Gastrocnemius medialis (tissue), 4 donors: ENCODE data around the gene MAP3K19. TPM values are rescaled to one million over a fixed set of nuclear protein-coding genes. Genes with fewer than 3 reads are reported as not detected.

ENCODE experiments used
- ATAC-seq, 2 donors: fragments of 150-250 bp; one replicate each; pipeline ENCODE4 v1.9.1; 2016
- DNase-seq, 2 donors: peaks; one replicate each; pipeline ENCODE4 v3.0.0-alpha.2; 2019
- H3K27ac ChIP-seq, 4 donors: fragments of 200-600 bp; sonication (generic); 1 replicate in 1 of 4; 2 replicates in 3 of 4; pipeline ENCODE4 v1.5.1; 2016 to 2018; ENCODE audit warnings: mild to moderate bottlenecking in 2 of 4, moderate library complexity in 1 of 4
- H3K27me3 ChIP-seq, 3 donors: fragments of 200-600 bp; sonication (generic) in 2 of 3; 1 replicate in 1 of 3; 2 replicates in 2 of 3; pipeline versions ENCODE4 v1.5.1 to v1.6.0; 2016 to 2019; ENCODE audit warnings: mild to moderate bottlenecking in 1 of 3, moderate library complexity in 1 of 3
- H3K36me3 ChIP-seq, 2 donors: fragments of 200-600 bp; sonication (generic) in 1 of 2; one replicate each; pipeline ENCODE4 v1.5.1; 2017 to 2018
- H3K4me1 ChIP-seq, 2 donors: fragments of 200-600 bp; sonication (generic) in 1 of 2; one replicate each; pipeline ENCODE4 v1.5.1; 2016 to 2017; ENCODE audit warnings: mild to moderate bottlenecking in 2 of 2
- H3K4me3 ChIP-seq, 4 donors: fragments of 200-600 bp; sonication (generic) in 3 of 4; 1 replicate in 1 of 4; 2 replicates in 3 of 4; pipeline ENCODE4 v1.5.1; 2016 to 2019; ENCODE audit warnings: mild to moderate bottlenecking in 2 of 4
- H3K9me3 ChIP-seq, 3 donors: fragments of 200-600 bp; sonication (generic) in 2 of 3; 1 replicate in 1 of 3; 2 replicates in 2 of 3; pipeline ENCODE4 v1.5.1; 2016 to 2019
- CTCF ChIP-seq, 5 experiments: fragments of 450-650 bp in 3 of 5; fragments of 200-600 bp in 2 of 5; sonication (generic) in 2 of 5; IDR thresholded peaks in 4 of 5; conservative IDR thresholded peaks in 1 of 5; 1 replicate in 4 of 5; 2 replicates in 1 of 5; pipeline ENCODE4 v1.5.1; 2016 to 2019; ENCODE audit warnings: antibody characterized with exemption in 5 of 5, mild to moderate bottlenecking in 3 of 5, moderate library complexity in 3 of 5
- POLR2A ChIP-seq, 2 donors: fragments of 450-650 bp; IDR thresholded peaks; one replicate each; pipeline ENCODE4 v1.6.1; 2017; ENCODE audit warnings: antibody characterized with exemption in 2 of 2, mild to moderate bottlenecking in 2 of 2, moderate library complexity in 2 of 2
- in situ Hi-C, 4 donors: fragments of 200-750 bp; cut with MboI; loops; one replicate each; pipeline versions ENCODE4 v1.15.0 to v1.8.0; 2017; ENCODE audit warnings: low sequenced_read_pairs in 4 of 4
- intact Hi-C: fragments of 100-400 bp; cut with DNase I; formaldehyde crosslinking; loops from one replicate; pipeline ENCODE4 v1.15.1; 2023; ENCODE audit warnings: low total_unique reads
- total RNA-seq, 4 donors: library from RNA; depleted of rRNA; stranded (reverse); fragments of >200 nt; gene quantifications; one replicate each; pipeline versions ENCODE4 v1.1.0 to v1.2.3, GENCODE V29; 2016

The MAP3K19 gene
- total RNA-seq, 4 donors from 2014 or later, result not detected

- Histone ChIP-seq H3K4me3 (no peak overlapping the region), H3K27me3 (no peaks in the 10 kb centered on the region), H3K27ac (no peak overlapping the region), H3K36me3 (peaks cover 0 to 64% of the 10 kb centered on the region in 2 donors), H3K9me3 (no peaks in the 10 kb centered on the region), H3K4me1 (no peaks in the 10 kb centered on the region)
- no peak for DNase-seq
- ATAC-seq, result no peak
- intact Hi-C loops (no loop called here), in situ Hi-C loops (no loop called here)
- TF ChIP-seq CTCF (IDR thresholded peaks at IDR 0.05 in 4 of 5, conservative IDR thresholded peaks at IDR 0.05 in 1 of 5) (no peak), POLR2A (IDR thresholded peaks at IDR 0.05) (no peak)
These were observed 91.5 kb downstream of the MAP3K19 start for GRCh38 chr2:134955744-134956143.

- TF ChIP-seq CTCF (IDR thresholded peaks at IDR 0.05 in 4 of 5, conservative IDR thresholded peaks at IDR 0.05 in 1 of 5) (no peak), POLR2A (IDR thresholded peaks at IDR 0.05) (no peak)
- Histone ChIP-seq H3K4me3 (no peak overlapping the region), H3K27ac (no peak overlapping the region), H3K9me3 (no peaks in the 10 kb centered on the region), H3K4me1 (no peaks in the 10 kb centered on the region), H3K36me3 (peaks cover 0 to 81% of the 10 kb centered on the region in 2 donors), H3K27me3 (no peaks in the 10 kb centered on the region)
- in situ Hi-C loops (no loop called here), intact Hi-C loops (no loop called here)
- DNase-seq (no peak), ATAC-seq (no peak)
These were observed 93.2 kb downstream of the MAP3K19 start for GRCh38 chr2:134954065-134954464.

DNA sequence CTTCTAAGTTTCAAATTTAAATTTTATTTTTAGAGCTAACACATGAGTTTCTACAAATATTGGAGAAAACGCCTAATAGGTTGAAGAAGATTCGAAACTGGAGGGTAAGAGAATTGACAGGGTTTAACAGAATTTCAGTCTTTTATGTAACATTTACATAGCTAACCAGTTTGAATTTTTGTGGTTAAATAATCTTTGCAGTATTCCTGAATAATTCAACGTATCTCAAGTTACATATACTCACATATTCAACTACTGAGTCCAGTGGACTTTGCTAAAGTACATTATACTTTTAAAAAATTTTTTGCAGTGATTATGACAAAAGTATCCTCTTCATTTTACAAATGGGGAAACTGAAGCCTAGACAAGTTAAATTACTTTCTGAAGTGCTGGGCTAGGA is 94.6 kb downstream of the MAP3K19 start:
- Histone ChIP-seq H3K4me1 (no peaks in the 10 kb centered on the region), H3K9me3 (no peaks in the 10 kb centered on the region), H3K27me3 (no peaks in the 10 kb centered on the region), H3K27ac (no peak overlapping the region), H3K36me3 (peaks cover 0 to 88% of the 10 kb centered on the region in 2 donors), H3K4me3 (no peak overlapping the region)
- DNase-seq (no peak), ATAC-seq (no peak)
- TF ChIP-seq CTCF (IDR thresholded peaks at IDR 0.05 in 4 of 5, conservative IDR thresholded peaks at IDR 0.05 in 1 of 5) (no peak), POLR2A (IDR thresholded peaks at IDR 0.05) (no peak)
- in situ Hi-C loops, result no loop called here
- intact Hi-C loops, result no loop called here

DNA sequence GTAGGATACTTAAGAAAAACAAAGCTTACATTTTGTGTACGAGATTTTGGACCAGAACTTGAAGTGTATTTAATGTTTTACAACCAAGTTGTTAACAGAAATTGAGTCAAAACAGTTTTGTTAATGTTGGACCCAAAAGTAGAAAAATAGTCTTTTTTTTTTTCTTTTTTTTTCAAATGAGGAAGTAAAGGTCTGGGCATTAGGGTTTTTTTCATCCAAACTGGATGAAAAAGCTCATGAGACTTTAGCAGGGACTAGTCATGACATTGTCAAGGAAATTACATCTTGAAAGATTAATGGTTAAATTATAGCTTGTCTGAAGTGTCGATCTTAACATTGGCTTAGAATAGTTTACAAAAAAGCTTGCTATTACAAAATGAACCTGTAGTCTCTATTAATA is 96.4 kb downstream of the MAP3K19 start:
- peaks cover 0 to 85% of the 10 kb centered on the region in 2 donors for H3K36me3 ChIP-seq
- no peak overlapping the region for H3K27ac ChIP-seq
- H3K9me3 ChIP-seq, result no peaks in the 10 kb centered on the region
- DNase-seq (no peak), ATAC-seq (no peak)
- no peak overlapping the region for H3K4me3 ChIP-seq
- intact Hi-C loops, result no loop called here
- H3K27me3 ChIP-seq, result no peaks in the 10 kb centered on the region
- no peaks in the 10 kb centered on the region for H3K4me1 ChIP-seq
- in situ Hi-C loops, result no loop called here
- TF ChIP-seq POLR2A (IDR thresholded peaks at IDR 0.05), result no peak
- TF ChIP-seq CTCF (IDR thresholded peaks at IDR 0.05 in 4 of 5, conservative IDR thresholded peaks at IDR 0.05 in 1 of 5), result no peak

- in situ Hi-C loops (no loop called here), intact Hi-C loops (no loop called here)
- Histone ChIP-seq H3K27me3 (no peaks in the 10 kb centered on the region), H3K4me1 (no peaks in the 10 kb centered on the region), H3K27ac (no peak overlapping the region), H3K4me3 (no peak overlapping the region), H3K9me3 (no peaks in the 10 kb centered on the region), H3K36me3 (peaks cover 0 to 78% of the 10 kb centered on the region in 2 donors)
- TF ChIP-seq POLR2A (IDR thresholded peaks at IDR 0.05), result no peak
- TF ChIP-seq CTCF (IDR thresholded peaks at IDR 0.05 in 4 of 5, conservative IDR thresholded peaks at IDR 0.05 in 1 of 5), result no peak
- ATAC-seq, result no peak
- no peak for DNase-seq
These were observed 97.1 kb downstream of the MAP3K19 start for GRCh38 chr2:134949981-134950708.
